Suprapubic skin (tissue), 4 donors: Measurements from ENCODE around the gene PRKCQ.

Source experiments
- POLR2A ChIP-seq, 2 donors: fragments of 450-650 bp; IDR thresholded peaks; one replicate each; pipeline ENCODE4 v1.6.1; 2017; ENCODE audit warnings: antibody characterized with exemption in 2 of 2, mild to moderate bottlenecking in 2 of 2, moderate library complexity in 2 of 2
- POLR2AphosphoS5 ChIP-seq, 3 donors: sonication (generic); formaldehyde crosslinking; IDR thresholded peaks; one replicate each; pipeline ENCODE4 v1.6.1; 2017; ENCODE audit warnings: antibody characterized with exemption in 3 of 3
- TF ChIP-seq, protein P1 (sequence below), 2 donors: fragments of 200-600 bp in 1 of 2; fragments of 450-650 bp in 1 of 2; sonication (generic) in 1 of 2; IDR thresholded peaks; one replicate each; pipeline ENCODE4 v1.5.1; 2016 to 2019; ENCODE audit warnings: antibody characterized with exemption in 2 of 2, mild to moderate bottlenecking in 1 of 2, moderate library complexity in 1 of 2

DNA sequence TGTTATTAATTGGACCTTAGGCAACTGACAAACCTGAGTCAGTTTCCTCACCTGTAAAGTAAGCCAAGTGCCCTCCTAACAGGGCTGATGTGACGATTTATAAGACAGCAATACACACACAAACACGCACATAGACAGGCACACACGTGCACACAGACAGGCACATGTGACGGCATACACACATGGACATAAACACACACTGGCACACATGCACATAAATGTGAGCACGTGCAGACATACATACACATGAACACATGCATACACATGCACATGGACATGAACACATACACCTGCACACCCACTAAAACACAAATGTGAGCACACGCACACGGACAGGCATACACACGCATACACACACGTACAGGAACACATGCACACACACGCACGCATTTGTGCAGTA, 148.9 kb downstream of the PRKCQ start:
- TF ChIP-seq, protein P1, sequence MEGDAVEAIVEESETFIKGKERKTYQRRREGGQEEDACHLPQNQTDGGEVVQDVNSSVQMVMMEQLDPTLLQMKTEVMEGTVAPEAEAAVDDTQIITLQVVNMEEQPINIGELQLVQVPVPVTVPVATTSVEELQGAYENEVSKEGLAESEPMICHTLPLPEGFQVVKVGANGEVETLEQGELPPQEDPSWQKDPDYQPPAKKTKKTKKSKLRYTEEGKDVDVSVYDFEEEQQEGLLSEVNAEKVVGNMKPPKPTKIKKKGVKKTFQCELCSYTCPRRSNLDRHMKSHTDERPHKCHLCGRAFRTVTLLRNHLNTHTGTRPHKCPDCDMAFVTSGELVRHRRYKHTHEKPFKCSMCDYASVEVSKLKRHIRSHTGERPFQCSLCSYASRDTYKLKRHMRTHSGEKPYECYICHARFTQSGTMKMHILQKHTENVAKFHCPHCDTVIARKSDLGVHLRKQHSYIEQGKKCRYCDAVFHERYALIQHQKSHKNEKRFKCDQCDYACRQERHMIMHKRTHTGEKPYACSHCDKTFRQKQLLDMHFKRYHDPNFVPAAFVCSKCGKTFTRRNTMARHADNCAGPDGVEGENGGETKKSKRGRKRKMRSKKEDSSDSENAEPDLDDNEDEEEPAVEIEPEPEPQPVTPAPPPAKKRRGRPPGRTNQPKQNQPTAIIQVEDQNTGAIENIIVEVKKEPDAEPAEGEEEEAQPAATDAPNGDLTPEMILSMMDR (IDR thresholded peaks at IDR 0.05) = no peak
- TF ChIP-seq POLR2AphosphoS5 (IDR thresholded peaks at IDR 0.05) (no peak), POLR2A (IDR thresholded peaks at IDR 0.05) (no peak)
